ENCODE data around the gene NCBP3. TPM values are rescaled to one million over a fixed set of nuclear protein-coding genes. Genes with fewer than 3 reads are reported as not detected.

The NCBP3 gene
- total RNA-seq, 2 experiments from 2014 or later = 24.5 to 45.7 TPM

DNA sequence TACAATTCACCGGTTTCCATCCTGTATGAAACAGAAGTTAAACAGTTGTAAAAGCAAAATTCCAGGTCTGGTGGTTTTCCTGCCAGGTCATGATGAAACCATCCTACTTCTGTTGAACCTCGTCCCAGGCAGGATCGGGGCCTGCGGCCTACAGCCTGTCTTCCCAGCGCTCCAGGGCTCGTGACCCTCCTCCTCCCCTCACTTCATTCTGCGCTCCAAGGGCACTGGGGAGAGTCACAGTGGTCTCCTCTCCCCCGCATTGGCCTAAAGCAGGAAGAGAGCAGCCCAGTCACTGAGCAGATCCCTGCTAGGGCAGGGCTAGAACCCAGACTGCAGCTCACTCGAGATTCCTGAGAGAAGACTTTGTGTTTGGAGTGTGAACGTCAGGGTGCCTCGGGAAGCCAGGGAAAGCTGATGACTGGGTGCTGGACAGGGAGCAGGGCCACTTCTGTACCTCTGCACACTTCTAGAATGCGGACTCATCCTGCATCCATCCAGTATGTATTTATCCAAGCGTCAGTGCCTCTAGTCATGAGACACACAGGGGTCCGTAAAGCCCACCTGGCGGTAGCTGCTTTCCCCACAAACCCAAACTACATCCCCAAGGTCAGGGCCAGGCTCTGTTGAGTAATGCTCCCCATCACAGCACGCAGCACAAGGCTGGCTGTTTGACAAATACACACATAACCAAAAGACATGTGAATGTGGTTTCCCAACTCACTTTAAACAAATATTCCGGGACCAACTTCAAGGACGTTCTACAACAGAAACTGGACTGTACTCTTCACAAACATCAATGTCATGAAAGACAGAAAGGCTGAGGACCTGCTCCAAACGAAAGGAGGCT lies 43.4 kb downstream of the NCBP3 start:
- Histone ChIP-seq H3K4me3 (ENCODE audit: low read depth, low read length, poor library complexity, severe bottlenecking) (no peak overlapping the region), H3K36me3 (ENCODE audit: insufficient read depth, low read length) (peaks cover 12% of the 10 kb centered on the region; the same call in 1 of the 2 replicates), H3K4me1 (ENCODE audit: insufficient read depth, low read length, poor library complexity, severe bottlenecking) (peaks cover 18% of the 10 kb centered on the region), H3K9me2 (ENCODE audit: insufficient read depth, low read length) (no peaks in the 10 kb centered on the region), H4K20me1 (ENCODE audit: insufficient read depth, low read length) (no peaks in the 10 kb centered on the region), H3K79me2 (ENCODE audit: insufficient read depth, low read depth, low read length) (no peaks in the 10 kb centered on the region), H3K4me2 (ENCODE audit: low read length) (no peak overlapping the region), H3K27ac (ENCODE audit: low read depth, low read length, poor library complexity, severe bottlenecking) (no peak overlapping the region), H2AFZ (ENCODE audit: low read length) (no peak overlapping the region), H3K9me3 (ENCODE audit: low read length) (no peaks in the 10 kb centered on the region)
- no TSS peak for BruUV-seq (replicated peaks)
- TF ChIP-seq, protein P1, sequence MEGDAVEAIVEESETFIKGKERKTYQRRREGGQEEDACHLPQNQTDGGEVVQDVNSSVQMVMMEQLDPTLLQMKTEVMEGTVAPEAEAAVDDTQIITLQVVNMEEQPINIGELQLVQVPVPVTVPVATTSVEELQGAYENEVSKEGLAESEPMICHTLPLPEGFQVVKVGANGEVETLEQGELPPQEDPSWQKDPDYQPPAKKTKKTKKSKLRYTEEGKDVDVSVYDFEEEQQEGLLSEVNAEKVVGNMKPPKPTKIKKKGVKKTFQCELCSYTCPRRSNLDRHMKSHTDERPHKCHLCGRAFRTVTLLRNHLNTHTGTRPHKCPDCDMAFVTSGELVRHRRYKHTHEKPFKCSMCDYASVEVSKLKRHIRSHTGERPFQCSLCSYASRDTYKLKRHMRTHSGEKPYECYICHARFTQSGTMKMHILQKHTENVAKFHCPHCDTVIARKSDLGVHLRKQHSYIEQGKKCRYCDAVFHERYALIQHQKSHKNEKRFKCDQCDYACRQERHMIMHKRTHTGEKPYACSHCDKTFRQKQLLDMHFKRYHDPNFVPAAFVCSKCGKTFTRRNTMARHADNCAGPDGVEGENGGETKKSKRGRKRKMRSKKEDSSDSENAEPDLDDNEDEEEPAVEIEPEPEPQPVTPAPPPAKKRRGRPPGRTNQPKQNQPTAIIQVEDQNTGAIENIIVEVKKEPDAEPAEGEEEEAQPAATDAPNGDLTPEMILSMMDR (conservative IDR thresholded peaks at IDR 0.05; ENCODE audit: low read length) = no peak
- TF ChIP-seq EZH2phosphoT487 (IDR thresholded peaks at IDR 0.05; ENCODE audit: borderline replicate concordance, low read depth, low read length) = no peak
- DNase-seq (ENCODE audit: low spot score) = no peak
- CTCF ChIA-PET (ENCODE audit: unreplicated experiment) = no interaction called here
- intact Hi-C loops (cut with micrococcal nuclease; ENCODE audit: unreplicated experiment) = no loop called here
- POLR2A ChIA-PET = no interaction called here

DNA sequence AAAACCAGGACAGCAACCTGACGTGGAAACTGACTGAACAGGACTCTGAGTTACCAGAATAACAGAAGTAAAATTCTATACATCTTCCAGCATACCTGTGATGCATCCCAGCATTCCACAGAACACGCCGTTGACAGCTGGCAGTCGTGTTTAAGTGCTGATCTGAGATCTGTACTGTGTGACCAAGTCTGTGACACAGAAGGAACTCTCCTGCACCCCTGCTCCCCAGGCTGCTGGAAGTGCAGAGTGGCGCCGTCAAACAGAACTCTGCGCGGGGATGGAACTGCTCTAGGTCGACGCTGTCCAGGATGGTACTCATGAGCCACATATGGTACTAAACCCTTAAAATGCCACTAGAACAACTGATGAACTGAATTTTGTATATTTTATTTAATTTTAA lies 44.3 kb downstream of the NCBP3 start:
- Histone ChIP-seq H3K36me3 (ENCODE audit: insufficient read depth, low read length) (0 out of 2 replicates have a peak, but pooled peaks cover 4% of the 10 kb centered on the region), H3K4me3 (ENCODE audit: low read depth, low read length, poor library complexity, severe bottlenecking) (no peak overlapping the region), H3K4me1 (ENCODE audit: insufficient read depth, low read length, poor library complexity, severe bottlenecking) (peaks cover 18% of the 10 kb centered on the region), H4K20me1 (ENCODE audit: insufficient read depth, low read length) (no peaks in the 10 kb centered on the region), H3K79me2 (ENCODE audit: insufficient read depth, low read depth, low read length) (no peaks in the 10 kb centered on the region), H3K27ac (ENCODE audit: low read depth, low read length, poor library complexity, severe bottlenecking) (no peak overlapping the region), H3K9me3 (ENCODE audit: low read length) (no peaks in the 10 kb centered on the region), H3K4me2 (ENCODE audit: low read length) (no peak overlapping the region), H3K9me2 (ENCODE audit: insufficient read depth, low read length) (no peaks in the 10 kb centered on the region), H2AFZ (ENCODE audit: low read length) (no peak overlapping the region)
- BruUV-seq (replicated peaks) = no TSS peak
- POLR2A ChIA-PET = no interaction called here
- TF ChIP-seq EZH2phosphoT487 (IDR thresholded peaks at IDR 0.05; ENCODE audit: borderline replicate concordance, low read depth, low read length) = no peak
- TF ChIP-seq, protein P1 (conservative IDR thresholded peaks at IDR 0.05; ENCODE audit: low read length) = no peak
- CTCF ChIA-PET (ENCODE audit: unreplicated experiment) = no interaction called here
- intact Hi-C loops (cut with micrococcal nuclease; ENCODE audit: unreplicated experiment) = no loop called here
- no peak for DNase-seq (ENCODE audit: low spot score)

DNA sequence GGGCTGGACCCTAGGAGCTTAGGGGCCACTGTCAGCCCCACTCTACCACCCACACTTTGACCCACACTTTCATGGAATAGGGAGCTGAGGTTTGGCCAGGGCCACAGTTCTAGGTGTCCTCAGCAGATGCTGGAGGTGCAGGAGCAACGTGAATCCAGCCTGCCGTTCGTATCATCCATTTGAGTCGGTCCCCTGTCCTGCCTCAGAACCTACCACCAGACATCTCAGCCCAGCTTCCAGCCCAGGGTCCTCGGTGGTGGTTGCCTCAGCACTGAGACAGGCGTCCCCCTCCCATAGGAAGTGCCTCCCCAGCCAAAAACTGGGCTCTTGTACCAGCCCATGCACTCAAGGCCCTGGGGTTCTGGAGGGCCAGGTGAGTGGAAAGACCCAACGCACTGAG lies 44.7 kb downstream of the NCBP3 start:
- no TSS peak for BruUV-seq (replicated peaks)
- no peak overlapping the region for H3K4me3 ChIP-seq (ENCODE audit: low read depth, low read length, poor library complexity, severe bottlenecking)
- no peak overlapping the region for H3K4me2 ChIP-seq (ENCODE audit: low read length)
- H3K36me3 ChIP-seq (ENCODE audit: insufficient read depth, low read length) = 0 out of 2 replicates have a peak, but pooled peaks cover 2% of the 10 kb centered on the region
- no peaks in the 10 kb centered on the region for H3K9me2 ChIP-seq (ENCODE audit: insufficient read depth, low read length)
- no peak overlapping the region for H2AFZ ChIP-seq (ENCODE audit: low read length)
- DNase-seq (ENCODE audit: low spot score) = no peak
- H3K79me2 ChIP-seq (ENCODE audit: insufficient read depth, low read depth, low read length) = no peaks in the 10 kb centered on the region
- H4K20me1 ChIP-seq (ENCODE audit: insufficient read depth, low read length) = no peaks in the 10 kb centered on the region
- POLR2A ChIA-PET = no interaction called here
- peaks cover 18% of the 10 kb centered on the region for H3K4me1 ChIP-seq (ENCODE audit: insufficient read depth, low read length, poor library complexity, severe bottlenecking)
- CTCF ChIA-PET (ENCODE audit: unreplicated experiment) = no interaction called here
- no peak overlapping the region for H3K27ac ChIP-seq (ENCODE audit: low read depth, low read length, poor library complexity, severe bottlenecking)
- no peaks in the 10 kb centered on the region for H3K9me3 ChIP-seq (ENCODE audit: low read length)
- TF ChIP-seq EZH2phosphoT487 (IDR thresholded peaks at IDR 0.05; ENCODE audit: borderline replicate concordance, low read depth, low read length) = no peak
- intact Hi-C loops (cut with micrococcal nuclease; ENCODE audit: unreplicated experiment) = no loop called here
